ENCODE results near the gene SLC1A2. TPM values are rescaled to one million over a fixed set of nuclear protein-coding genes. Genes with fewer than 3 reads are reported as not detected.

The SLC1A2 gene
- total RNA-seq, 2 experiments from 2014 or later, result not detected

DNA sequence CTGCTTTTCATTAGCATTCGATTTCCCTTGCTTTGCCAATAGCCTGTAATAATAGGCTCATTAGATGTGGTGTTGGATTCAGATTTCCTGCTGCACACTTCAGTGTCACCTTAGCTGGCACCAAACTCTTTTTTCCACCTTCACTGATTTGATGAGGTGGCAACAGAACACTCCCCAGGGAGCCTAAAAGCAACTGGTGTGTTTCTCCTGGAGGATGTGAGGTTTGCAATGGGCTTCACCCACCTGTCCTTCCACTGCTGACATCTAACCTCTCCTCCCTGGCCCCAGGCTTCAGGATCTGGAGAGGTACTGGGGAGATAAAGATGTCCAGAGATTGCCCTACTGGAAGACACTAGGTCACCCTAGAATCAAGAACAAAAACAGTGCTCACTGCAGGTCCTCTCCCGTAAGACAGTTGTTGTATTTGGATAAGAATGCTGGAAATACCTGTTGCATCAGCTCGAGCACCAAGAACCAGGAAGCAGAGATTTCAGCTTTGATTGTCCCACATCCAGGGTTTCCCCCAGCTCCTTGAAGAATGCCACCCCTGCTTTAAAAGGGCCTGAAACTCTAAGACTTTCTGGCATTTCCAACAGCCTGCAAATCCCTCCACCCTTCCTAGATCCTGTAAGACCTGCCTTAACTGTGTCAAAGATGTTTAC lies 96.9 kb downstream of the SLC1A2 start:
- peaks cover 18% of the 10 kb centered on the region for H3K4me1 Mint-ChIP-seq (ENCODE audit: low read depth)
- peaks cover 3% of the 10 kb centered on the region for H3K9me3 Mint-ChIP-seq
- ChIA-PET POLR2A (no interaction called here), CTCF (interaction anchor here (1.2 to 1.6 kb wide), 2 partner anchors 28 to 85 kb away, joined by 3 read pairs; no protein-coding TSS in a partner anchor)
- H3K27me3 Mint-ChIP-seq, result no peaks in the 10 kb centered on the region
- H3K36me3 Mint-ChIP-seq (ENCODE audit: low read depth), result no peaks in the 10 kb centered on the region
- TF ChIP-seq, protein P1, sequence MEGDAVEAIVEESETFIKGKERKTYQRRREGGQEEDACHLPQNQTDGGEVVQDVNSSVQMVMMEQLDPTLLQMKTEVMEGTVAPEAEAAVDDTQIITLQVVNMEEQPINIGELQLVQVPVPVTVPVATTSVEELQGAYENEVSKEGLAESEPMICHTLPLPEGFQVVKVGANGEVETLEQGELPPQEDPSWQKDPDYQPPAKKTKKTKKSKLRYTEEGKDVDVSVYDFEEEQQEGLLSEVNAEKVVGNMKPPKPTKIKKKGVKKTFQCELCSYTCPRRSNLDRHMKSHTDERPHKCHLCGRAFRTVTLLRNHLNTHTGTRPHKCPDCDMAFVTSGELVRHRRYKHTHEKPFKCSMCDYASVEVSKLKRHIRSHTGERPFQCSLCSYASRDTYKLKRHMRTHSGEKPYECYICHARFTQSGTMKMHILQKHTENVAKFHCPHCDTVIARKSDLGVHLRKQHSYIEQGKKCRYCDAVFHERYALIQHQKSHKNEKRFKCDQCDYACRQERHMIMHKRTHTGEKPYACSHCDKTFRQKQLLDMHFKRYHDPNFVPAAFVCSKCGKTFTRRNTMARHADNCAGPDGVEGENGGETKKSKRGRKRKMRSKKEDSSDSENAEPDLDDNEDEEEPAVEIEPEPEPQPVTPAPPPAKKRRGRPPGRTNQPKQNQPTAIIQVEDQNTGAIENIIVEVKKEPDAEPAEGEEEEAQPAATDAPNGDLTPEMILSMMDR (IDR thresholded peaks at IDR 0.05), result no peak
- intact Hi-C loops (cut with micrococcal nuclease), result no loop called here
- DNase-seq (no peak), ATAC-seq (no peak)
- H3K27ac Mint-ChIP-seq, result no peak overlapping the region
- no peak overlapping the region for H3K4me3 Mint-ChIP-seq

DNA sequence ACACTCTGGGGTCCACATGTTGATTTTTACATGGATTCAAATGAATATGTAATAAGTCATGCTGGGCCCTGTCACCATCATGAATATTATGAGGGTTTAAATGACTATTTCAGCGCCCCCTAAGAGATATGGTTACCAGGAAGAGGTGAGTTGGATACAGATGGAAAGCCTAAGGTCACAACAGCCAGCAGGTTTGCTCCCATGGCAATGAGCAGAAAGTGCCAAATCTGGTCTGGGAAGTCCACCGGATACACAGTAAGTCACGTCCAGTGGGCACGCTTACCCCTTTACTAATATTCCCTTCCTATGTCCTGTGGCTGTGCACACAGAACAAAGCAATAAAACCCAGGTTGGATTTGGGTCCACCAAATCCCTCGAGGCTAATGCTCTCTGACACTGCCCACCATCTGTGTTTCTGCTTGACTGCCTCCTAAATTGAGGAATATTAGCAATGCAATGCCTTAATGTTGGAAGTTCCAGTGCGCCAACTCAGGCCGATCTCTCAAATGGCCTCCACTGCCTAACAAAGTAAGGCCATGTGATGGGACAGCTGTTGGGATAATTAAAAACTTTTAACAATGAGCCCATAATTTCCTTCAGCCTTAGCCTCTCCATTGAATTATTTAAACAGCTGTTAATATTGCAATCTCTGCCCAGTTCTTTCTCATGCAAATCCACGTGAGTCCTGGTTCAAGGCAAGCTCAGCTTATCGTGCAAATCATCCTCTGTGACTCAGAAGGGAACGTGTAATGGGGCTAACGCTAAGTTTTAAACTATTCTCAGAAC lies 97.6 kb downstream of the SLC1A2 start:
- Mint-ChIP-seq H3K4me3 (no peak overlapping the region), H3K36me3 (ENCODE audit: low read depth) (no peaks in the 10 kb centered on the region), H3K4me1 (ENCODE audit: low read depth) (peaks cover 18% of the 10 kb centered on the region), H3K27ac (no peak overlapping the region), H3K27me3 (no peaks in the 10 kb centered on the region), H3K9me3 (peaks cover 3% of the 10 kb centered on the region)
- ChIA-PET CTCF (interaction anchor here (1.2 to 1.6 kb wide), 2 partner anchors 27 to 84 kb away, joined by 3 read pairs; no protein-coding TSS in a partner anchor), POLR2A (no interaction called here)
- TF ChIP-seq, protein P1 (IDR thresholded peaks at IDR 0.05), result no peak
- intact Hi-C loops (cut with micrococcal nuclease), result no loop called here
- no peak for ATAC-seq
- DNase-seq, result no peak

DNA sequence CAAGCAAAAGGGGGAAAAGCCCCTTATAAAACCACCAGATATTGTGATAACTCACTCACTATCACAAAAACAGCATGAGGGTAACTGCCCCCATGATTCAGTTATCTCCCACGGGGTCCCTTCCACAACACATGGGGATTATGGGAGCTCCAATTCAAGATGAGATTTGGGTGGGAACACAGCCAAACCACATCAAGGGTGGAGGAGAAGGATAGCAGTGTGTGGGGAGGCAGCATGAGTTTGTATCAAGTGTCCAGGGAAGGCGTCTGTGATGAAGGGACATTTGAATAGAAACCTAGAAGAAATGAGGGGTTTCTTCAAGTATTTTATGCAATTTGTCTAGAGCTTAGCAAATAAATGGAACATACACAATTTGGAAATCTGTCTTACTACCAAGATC lies 98.2 kb downstream of the SLC1A2 start:
- peaks cover 22% of the 10 kb centered on the region for H3K4me1 Mint-ChIP-seq (ENCODE audit: low read depth)
- no peaks in the 10 kb centered on the region for H3K36me3 Mint-ChIP-seq (ENCODE audit: low read depth)
- DNase-seq (no peak), ATAC-seq (no peak)
- CTCF ChIA-PET, result interaction anchor here (1.0 to 1.6 kb wide), 3 partner anchors 9 to 26 kb away, joined by 3 read pairs; no protein-coding TSS in a partner anchor
- H3K27me3 Mint-ChIP-seq, result no peaks in the 10 kb centered on the region
- H3K4me3 Mint-ChIP-seq, result no peak overlapping the region
- intact Hi-C loops (cut with micrococcal nuclease), result no loop called here
- H3K27ac Mint-ChIP-seq, result no peak overlapping the region
- peaks cover 3% of the 10 kb centered on the region for H3K9me3 Mint-ChIP-seq
- POLR2A ChIA-PET, result no interaction called here
- TF ChIP-seq, protein P1 (IDR thresholded peaks at IDR 0.05), result no peak

DNA sequence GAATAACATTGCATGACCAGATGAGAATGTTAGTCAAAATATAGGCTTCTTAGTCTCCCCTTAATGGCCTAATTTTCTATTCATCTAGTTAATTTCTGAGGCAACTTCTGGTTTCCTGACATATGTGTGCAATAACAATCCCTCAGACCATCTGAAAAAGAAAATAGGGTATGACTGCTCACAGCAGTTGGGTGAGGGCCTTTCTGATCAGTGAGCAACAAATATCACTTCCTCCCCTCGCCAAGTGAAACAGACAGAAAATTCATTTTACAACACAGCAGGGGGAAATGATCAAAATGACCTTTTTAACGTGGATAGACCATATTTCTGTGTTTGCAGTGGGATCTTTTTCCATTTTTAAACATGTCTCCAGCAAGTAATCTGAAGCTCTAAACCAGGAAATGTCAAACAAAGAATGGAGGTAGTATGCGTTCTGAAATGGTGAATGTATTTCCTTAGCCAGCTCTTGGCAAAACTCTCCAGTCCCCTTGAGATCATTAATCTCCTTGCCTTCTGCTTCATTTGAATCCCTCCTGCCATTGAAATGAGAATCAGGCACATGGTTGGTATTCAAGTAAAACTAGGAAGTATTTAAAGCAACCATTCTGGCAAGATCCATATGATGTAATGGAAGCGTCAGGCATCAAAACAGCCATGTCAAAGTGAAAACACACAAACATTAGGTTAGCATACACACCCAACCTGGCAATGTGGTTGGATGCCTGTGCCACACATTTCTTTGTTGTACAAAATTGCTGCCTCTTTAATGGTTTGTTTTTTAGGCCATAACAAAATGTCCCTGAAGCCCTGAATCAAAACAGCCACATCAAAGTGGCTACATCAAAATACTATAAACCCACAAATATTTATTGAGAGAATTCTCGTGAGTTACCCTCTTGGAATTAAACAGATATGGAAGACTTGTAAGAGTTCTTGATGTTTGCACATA lies 100.1 kb downstream of the SLC1A2 start:
- CTCF ChIA-PET, result interaction anchor here (0.8 to 2.6 kb wide), 5 partner anchors 10 to 82 kb away, joined by 3 to 10 read pairs (median 4); no protein-coding TSS in a partner anchor
- TF ChIP-seq, protein P1 (IDR thresholded peaks at IDR 0.05), result no peak
- no peak overlapping the region for H3K27ac Mint-ChIP-seq
- H3K4me1 Mint-ChIP-seq (ENCODE audit: low read depth), result peaks cover 13% of the 10 kb centered on the region
- DNase-seq (no peak), ATAC-seq (no peak)
- no peaks in the 10 kb centered on the region for H3K27me3 Mint-ChIP-seq
- H3K36me3 Mint-ChIP-seq (ENCODE audit: low read depth), result no peaks in the 10 kb centered on the region
- POLR2A ChIA-PET, result interaction anchor here (1.6 kb wide), 1 partner anchor 22 kb away, joined by 3 read pairs; no protein-coding TSS in a partner anchor
- intact Hi-C loops (cut with micrococcal nuclease), result no loop called here
- no peak overlapping the region for H3K4me3 Mint-ChIP-seq
- no peaks in the 10 kb centered on the region for H3K9me3 Mint-ChIP-seq
